IPS-20b (cell line): ENCODE measurements around the gene INTS1.

Experiments
- H3K27ac ChIP-seq: one replicate; pipeline ENCODE4 v1.5.1; 2013; ENCODE audit warnings: low read length
- H3K27me3 ChIP-seq: 2 replicates; pipeline ENCODE4 v1.6.1; 2013; ENCODE audit warnings: mild to moderate bottlenecking, low read length, inconsistent platforms; ENCODE audit not compliant: insufficient read depth
- H3K36me3 ChIP-seq: 2 replicates; pipeline ENCODE4 v1.6.1; 2013; ENCODE audit warnings: low read depth, mild to moderate bottlenecking, inconsistent platforms, low read length, moderate library complexity; ENCODE audit not compliant: insufficient read depth
- H3K4me1 ChIP-seq: 2 replicates; pipeline ENCODE4 v1.6.1; 2013; ENCODE audit warnings: mild to moderate bottlenecking, control low read depth, inconsistent platforms, low read length, moderate library complexity; ENCODE audit not compliant: insufficient read depth
- H3K4me3 ChIP-seq: 2 replicates; pipeline ENCODE4 v1.5.1; 2013; ENCODE audit warnings: mild to moderate bottlenecking, low read length, inconsistent platforms
- H3K9ac ChIP-seq: 2 replicates; pipeline ENCODE4 v1.6.1; 2013; ENCODE audit warnings: low read depth, mild to moderate bottlenecking, inconsistent platforms, low read length, moderate library complexity
- H3K9me3 ChIP-seq: 2 replicates; pipeline ENCODE4 v1.6.1; 2013; ENCODE audit warnings: mild to moderate bottlenecking, low read depth, low read length, inconsistent platforms; ENCODE audit not compliant: insufficient read depth

Gene INTS1, protein sequence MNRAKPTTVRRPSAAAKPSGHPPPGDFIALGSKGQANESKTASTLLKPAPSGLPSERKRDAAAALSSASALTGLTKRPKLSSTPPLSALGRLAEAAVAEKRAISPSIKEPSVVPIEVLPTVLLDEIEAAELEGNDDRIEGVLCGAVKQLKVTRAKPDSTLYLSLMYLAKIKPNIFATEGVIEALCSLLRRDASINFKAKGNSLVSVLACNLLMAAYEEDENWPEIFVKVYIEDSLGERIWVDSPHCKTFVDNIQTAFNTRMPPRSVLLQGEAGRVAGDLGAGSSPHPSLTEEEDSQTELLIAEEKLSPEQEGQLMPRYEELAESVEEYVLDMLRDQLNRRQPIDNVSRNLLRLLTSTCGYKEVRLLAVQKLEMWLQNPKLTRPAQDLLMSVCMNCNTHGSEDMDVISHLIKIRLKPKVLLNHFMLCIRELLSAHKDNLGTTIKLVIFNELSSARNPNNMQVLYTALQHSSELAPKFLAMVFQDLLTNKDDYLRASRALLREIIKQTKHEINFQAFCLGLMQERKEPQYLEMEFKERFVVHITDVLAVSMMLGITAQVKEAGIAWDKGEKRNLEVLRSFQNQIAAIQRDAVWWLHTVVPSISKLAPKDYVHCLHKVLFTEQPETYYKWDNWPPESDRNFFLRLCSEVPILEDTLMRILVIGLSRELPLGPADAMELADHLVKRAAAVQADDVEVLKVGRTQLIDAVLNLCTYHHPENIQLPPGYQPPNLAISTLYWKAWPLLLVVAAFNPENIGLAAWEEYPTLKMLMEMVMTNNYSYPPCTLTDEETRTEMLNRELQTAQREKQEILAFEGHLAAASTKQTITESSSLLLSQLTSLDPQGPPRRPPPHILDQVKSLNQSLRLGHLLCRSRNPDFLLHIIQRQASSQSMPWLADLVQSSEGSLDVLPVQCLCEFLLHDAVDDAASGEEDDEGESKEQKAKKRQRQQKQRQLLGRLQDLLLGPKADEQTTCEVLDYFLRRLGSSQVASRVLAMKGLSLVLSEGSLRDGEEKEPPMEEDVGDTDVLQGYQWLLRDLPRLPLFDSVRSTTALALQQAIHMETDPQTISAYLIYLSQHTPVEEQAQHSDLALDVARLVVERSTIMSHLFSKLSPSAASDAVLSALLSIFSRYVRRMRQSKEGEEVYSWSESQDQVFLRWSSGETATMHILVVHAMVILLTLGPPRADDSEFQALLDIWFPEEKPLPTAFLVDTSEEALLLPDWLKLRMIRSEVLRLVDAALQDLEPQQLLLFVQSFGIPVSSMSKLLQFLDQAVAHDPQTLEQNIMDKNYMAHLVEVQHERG (N-terminal part only)

GRCh38 chr7:1503816-1504775, at the start of gene INTS1:
TSS of gene INTS1 (minus strand) at chr7:1504389. CDS start at chr7:1503960, 429 bp downstream.
- no peaks in the 10 kb centered on the region for H3K27me3 ChIP-seq
- H3K27ac ChIP-seq = no peak within 1 kb of the TSS
- H3K9ac ChIP-seq = peak within 1 kb of the TSS; percentile 84
- no peaks in the 10 kb centered on the region; the same call in 1 of the 2 replicates for H3K4me1 ChIP-seq
- no peaks in the 10 kb centered on the region for H3K9me3 ChIP-seq
- H3K36me3 ChIP-seq = peaks cover 33% of the 10 kb centered on the region
- H3K4me3 ChIP-seq = peak within 1 kb of the TSS; percentile 90

DNA sequence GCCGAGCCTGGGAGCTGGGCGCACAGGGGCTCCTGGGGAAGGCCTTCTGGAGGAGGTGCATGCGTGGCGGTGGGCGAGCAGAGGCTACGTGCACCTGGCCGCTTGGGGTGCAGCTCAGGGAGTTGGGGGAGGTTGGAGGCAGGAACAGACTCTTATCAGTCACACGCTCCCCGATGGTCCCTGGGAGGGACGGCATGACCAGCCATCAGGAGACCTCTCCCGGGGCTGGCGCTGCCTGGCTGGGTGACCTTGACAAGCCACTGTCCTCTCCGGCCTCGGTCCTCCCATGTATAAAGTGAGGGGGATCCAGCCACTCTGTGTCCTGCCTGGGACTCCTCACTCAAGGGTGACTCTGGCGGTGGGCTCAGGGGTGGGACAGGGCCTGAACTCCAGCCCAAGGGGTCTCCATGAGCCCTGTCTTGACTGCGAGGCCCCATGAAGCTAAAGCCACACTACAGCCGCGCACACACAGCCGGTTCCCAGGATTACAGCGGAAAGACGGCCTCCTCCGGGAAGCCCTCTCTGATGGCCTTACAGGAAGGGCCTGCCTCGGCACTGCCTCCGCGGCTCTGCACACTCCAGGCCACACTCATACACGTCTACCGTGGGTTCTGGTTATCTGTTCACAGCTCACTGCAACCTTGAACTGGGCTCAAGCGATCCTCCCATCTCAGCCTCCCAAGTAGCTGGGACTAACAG, 49.5 kb upstream of the INTS1 start:
- no peaks in the 10 kb centered on the region for H3K27me3 ChIP-seq
- H3K9ac ChIP-seq = no peak overlapping the region
- no peaks in the 10 kb centered on the region for H3K9me3 ChIP-seq
- no peaks in the 10 kb centered on the region for H3K36me3 ChIP-seq
- no peak overlapping the region for H3K27ac ChIP-seq
- H3K4me3 ChIP-seq = no peak overlapping the region
- 0 out of 2 replicates have a peak, but pooled peaks cover 5% of the 10 kb centered on the region for H3K4me1 ChIP-seq

GRCh38 chr7:1552200-1552599, 48.0 kb upstream of the INTS1 start:
- H3K9ac ChIP-seq = no peak overlapping the region
- 0 out of 2 replicates have a peak, but pooled peaks cover 5% of the 10 kb centered on the region for H3K4me1 ChIP-seq
- no peaks in the 10 kb centered on the region for H3K9me3 ChIP-seq
- H3K27me3 ChIP-seq = no peaks in the 10 kb centered on the region
- no peak overlapping the region for H3K4me3 ChIP-seq
- H3K36me3 ChIP-seq = no peaks in the 10 kb centered on the region
- no peak overlapping the region for H3K27ac ChIP-seq

- Histone ChIP-seq H3K27me3 (no peaks in the 10 kb centered on the region), H3K4me1 (0 out of 2 replicates have a peak, but pooled peaks cover 4% of the 10 kb centered on the region), H3K36me3 (no peaks in the 10 kb centered on the region), H3K9ac (no peak overlapping the region), H3K27ac (no peak overlapping the region), H3K4me3 (no peak overlapping the region), H3K9me3 (no peaks in the 10 kb centered on the region)
Measured at GRCh38 chr7:1550846-1551155, 46.6 kb upstream of the INTS1 start.

GRCh38 chr7:1550005-1550845, 46.0 kb upstream of the INTS1 start:
- no peaks in the 10 kb centered on the region for H3K9me3 ChIP-seq

DNA sequence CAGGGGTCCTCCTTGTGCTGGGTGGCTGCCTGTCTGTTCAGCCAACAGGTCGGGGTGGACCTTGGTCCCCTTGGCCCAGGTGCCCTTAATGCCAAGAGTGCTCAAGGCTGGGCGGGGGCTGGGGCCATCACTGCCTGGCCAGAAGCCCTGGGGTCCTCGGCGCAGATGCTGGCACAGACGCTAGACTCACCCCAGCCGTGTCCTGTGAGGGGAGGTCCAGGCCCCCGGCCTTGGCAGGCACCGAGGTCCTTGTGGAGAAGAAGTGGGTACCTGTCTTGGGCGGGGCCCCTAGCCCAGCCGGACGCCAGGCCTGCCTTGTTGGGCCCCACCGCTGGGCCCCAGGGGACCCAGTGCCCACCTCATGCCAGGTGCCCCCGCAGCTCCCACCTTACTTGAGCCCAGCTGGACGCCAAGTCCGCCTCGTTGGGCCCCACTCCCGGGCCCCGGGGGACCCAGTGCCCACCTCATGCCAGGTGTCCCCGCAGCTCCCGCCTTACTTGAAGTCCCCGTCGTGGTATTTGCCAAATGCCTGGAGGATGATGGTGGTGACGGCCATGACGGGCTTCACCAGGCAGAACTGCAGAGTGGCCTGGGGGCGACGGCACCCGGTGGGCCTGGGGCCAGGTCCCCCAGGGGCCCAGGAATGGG, 45.3 kb upstream of the INTS1 start:
- H3K9ac ChIP-seq = no peak overlapping the region
- no peaks in the 10 kb centered on the region for H3K27me3 ChIP-seq
- no peaks in the 10 kb centered on the region for H3K36me3 ChIP-seq
- H3K4me1 ChIP-seq = no peaks in the 10 kb centered on the region
- H3K27ac ChIP-seq = no peak overlapping the region
- no peak overlapping the region for H3K4me3 ChIP-seq
- no peaks in the 10 kb centered on the region for H3K9me3 ChIP-seq

More at GRCh38 chr7:1550005-1550845, 46.0 kb upstream of the INTS1 start:
- Histone ChIP-seq H3K27ac (no peak overlapping the region), H3K4me1 (no peaks in the 10 kb centered on the region), H3K4me3 (no peak overlapping the region), H3K36me3 (no peaks in the 10 kb centered on the region), H3K27me3 (no peaks in the 10 kb centered on the region), H3K9ac (no peak overlapping the region)

DNA sequence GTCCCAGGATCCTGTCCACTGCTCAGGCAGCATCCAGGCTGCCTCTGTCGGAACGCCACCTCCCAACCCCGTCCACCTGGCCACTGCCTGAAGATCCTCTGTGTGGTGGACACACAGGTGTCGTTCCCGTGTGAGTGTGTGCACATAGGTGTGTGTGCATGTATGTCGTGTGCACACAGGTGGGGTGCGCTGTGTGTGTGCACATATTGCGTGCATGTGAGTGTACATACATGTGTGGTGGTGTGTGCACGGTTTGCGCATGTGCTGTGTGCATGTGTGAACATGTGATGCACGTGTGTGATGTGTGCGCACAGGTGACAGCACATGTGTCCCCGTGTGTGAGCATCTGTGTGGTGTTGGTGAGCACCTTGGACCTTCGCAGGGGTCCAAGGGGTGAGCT, 44.8 kb upstream of the INTS1 start:
- Histone ChIP-seq H3K27ac (no peak overlapping the region), H3K4me1 (no peaks in the 10 kb centered on the region), H3K9me3 (no peaks in the 10 kb centered on the region), H3K27me3 (no peaks in the 10 kb centered on the region), H3K4me3 (no peak overlapping the region), H3K9ac (no peak overlapping the region), H3K36me3 (no peaks in the 10 kb centered on the region)

DNA sequence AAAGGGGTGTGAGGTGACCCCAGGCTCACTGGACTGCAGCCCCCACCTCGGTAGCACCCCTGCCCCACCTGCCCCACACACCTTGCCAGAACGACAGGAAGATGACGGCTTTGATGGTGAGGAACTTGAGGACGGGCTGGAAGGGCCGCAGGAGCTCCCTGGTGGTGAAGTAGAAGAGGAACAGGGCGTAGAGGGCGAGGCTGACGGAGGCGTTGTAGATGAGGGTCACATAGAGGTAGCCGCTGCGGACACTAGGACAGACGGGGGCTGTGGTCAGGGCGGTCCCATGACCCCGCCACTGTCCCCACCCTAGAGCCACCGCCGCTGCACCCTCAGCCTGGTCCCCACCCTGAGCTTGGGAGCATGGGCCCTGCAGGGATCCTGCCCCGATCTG, 44.2 kb upstream of the INTS1 start:
- no peaks in the 10 kb centered on the region for H3K4me1 ChIP-seq
- H3K36me3 ChIP-seq = no peaks in the 10 kb centered on the region
- H3K27me3 ChIP-seq = no peaks in the 10 kb centered on the region
- no peaks in the 10 kb centered on the region for H3K9me3 ChIP-seq
- H3K27ac ChIP-seq = no peak overlapping the region
- no peak overlapping the region for H3K9ac ChIP-seq
- no peak overlapping the region for H3K4me3 ChIP-seq

DNA sequence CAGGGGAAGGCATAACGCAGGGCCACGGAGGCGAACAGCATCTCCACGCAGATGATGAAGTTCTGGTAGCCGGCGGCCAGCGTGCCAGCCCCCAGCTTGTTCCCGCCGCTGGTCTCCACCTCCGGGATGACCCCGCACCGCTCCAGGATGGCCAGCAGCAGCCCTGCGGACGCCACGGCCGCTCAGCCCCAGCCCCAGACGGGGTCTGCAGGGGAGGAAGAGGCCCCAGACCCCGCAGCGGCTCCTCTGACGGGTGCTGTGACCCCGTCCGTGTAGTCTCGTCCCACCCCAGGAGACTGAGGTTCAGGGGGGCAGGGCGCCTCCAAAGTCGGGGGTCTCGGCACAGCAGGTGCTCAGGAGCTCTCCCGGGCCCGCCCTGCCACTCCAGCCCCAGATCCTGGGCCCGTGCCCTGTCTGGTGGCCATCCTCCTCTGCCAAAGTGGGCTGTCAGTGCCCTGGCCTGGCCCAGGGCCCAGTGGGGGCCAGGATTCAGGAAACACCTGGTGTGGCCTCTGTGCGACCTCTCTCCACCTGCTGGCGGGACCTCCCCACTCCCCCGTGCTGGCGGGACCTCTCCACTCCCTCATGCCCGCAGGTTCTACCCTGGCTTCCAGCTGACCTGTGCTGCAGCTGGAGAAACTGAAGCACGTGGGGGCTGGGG, 43.7 kb upstream of the INTS1 start:
- no peaks in the 10 kb centered on the region for H3K27me3 ChIP-seq
- H3K4me1 ChIP-seq = no peaks in the 10 kb centered on the region
- no peaks in the 10 kb centered on the region for H3K9me3 ChIP-seq
- no peaks in the 10 kb centered on the region for H3K36me3 ChIP-seq
- no peak overlapping the region for H3K9ac ChIP-seq
- no peak overlapping the region for H3K27ac ChIP-seq
- no peak overlapping the region for H3K4me3 ChIP-seq
